Left ventricle myocardium inferior (tissue), 1 donor: Measurements from ENCODE around the gene SLC44A3. TPM values are rescaled to one million over a fixed set of nuclear protein-coding genes. Genes with fewer than 3 reads are reported as not detected.
A peak's percentile ranks its signal among the peaks of the same experiment; 100 is the strongest.

Experiments used
- DNase-seq: peaks from one replicate; pipeline ENCODE4 v3.0.0-alpha.2; 2020
- H3K27ac ChIP-seq: fragments of 200-600 bp; replicated peaks from 2 replicates; pipeline ENCODE4 v1.8.0; 2021
- H3K27me3 ChIP-seq: fragments of 200-600 bp; 2 replicates; pipeline ENCODE4 v1.8.0; 2021; ENCODE audit warnings: low read depth
- H3K36me3 ChIP-seq: fragments of 200-600 bp; 2 replicates; pipeline ENCODE4 v1.8.0; 2021
- H3K4me1 ChIP-seq: fragments of 200-600 bp; 2 replicates; pipeline ENCODE4 v1.8.0; 2021
- H3K4me3 ChIP-seq: fragments of 200-600 bp; 2 replicates; pipeline ENCODE4 v1.8.0; 2021; ENCODE audit warnings: mild to moderate bottlenecking, moderate library complexity
- H3K9me3 ChIP-seq: fragments of 200-600 bp; replicated peaks from 2 replicates; pipeline ENCODE4 v1.8.0; 2021
- CTCF ChIP-seq: fragments of 200-600 bp; IDR thresholded peaks from 2 replicates; pipeline ENCODE4 v1.8.0; 2021; ENCODE audit warnings: antibody characterized with exemption, mild to moderate bottlenecking, borderline replicate concordance
- intact Hi-C: fragments of 100-400 bp; cut with micrococcal nuclease; formaldehyde crosslinking; loops from one replicate; pipeline ENCODE4 v1.11.0; 2022
- total RNA-seq: library from RNA; stranded (reverse); fragmentation: NEBNext Ultra II Directional; extraction: Animal tissue kit (Norgen Biotek cat#: 25700); gene quantifications from one replicate; pipeline ENCODE4 v1.2.1, GENCODE V29; 2021
- donor health status: DM: no; HTN: yes; CAD: no; lungs with severe emphysema.

SLC44A3 gene
- total RNA-seq, 1 donor from 2014 or later: 5.9 TPM

- no peak overlapping the region for H3K4me3 ChIP-seq
- H3K9me3 ChIP-seq: no peaks in the 10 kb centered on the region
- no peak overlapping the region for H3K27ac ChIP-seq
- peaks cover 15% of the 10 kb centered on the region for H3K27me3 ChIP-seq
- intact Hi-C loops: no loop called here
- no peak for DNase-seq
- peaks cover 30% of the 10 kb centered on the region for H3K4me1 ChIP-seq
- H3K36me3 ChIP-seq: no peaks in the 10 kb centered on the region
- TF ChIP-seq CTCF: no peak
Measured at GRCh38 chr1:94817712-94818111, 2.4 kb upstream of the SLC44A3 start.

- Histone ChIP-seq H3K27ac (peak overlapping the region; percentile 46), H3K4me1 (peaks cover 30% of the 10 kb centered on the region), H3K27me3 (peaks cover 15% of the 10 kb centered on the region), H3K9me3 (no peaks in the 10 kb centered on the region), H3K4me3 (peak overlapping the region; percentile 78), H3K36me3 (no peaks in the 10 kb centered on the region)
- no peak for TF ChIP-seq CTCF
- DNase-seq: no peak
- intact Hi-C loops: no loop called here
Measured at GRCh38 chr1:94819238-94819944, 766 bp upstream of the SLC44A3 start.

- no peak for TF ChIP-seq CTCF
- intact Hi-C loops: no loop called here
- no peak for DNase-seq
- Histone ChIP-seq H3K27ac (no peak overlapping the region), H3K4me1 (peaks cover 30% of the 10 kb centered on the region), H3K36me3 (no peaks in the 10 kb centered on the region), H3K27me3 (peaks cover 15% of the 10 kb centered on the region), H3K4me3 (peak overlapping the region; percentile 78), H3K9me3 (no peaks in the 10 kb centered on the region)
Measured at GRCh38 chr1:94820936-94821335, 779 bp downstream of the SLC44A3 start.

- Histone ChIP-seq H3K27ac (no peak overlapping the region), H3K4me3 (no peak overlapping the region), H3K36me3 (no peaks in the 10 kb centered on the region), H3K4me1 (peaks cover 30% of the 10 kb centered on the region), H3K9me3 (no peaks in the 10 kb centered on the region), H3K27me3 (peaks cover 15% of the 10 kb centered on the region)
- TF ChIP-seq CTCF: no peak
- no peak for DNase-seq
- intact Hi-C loops: no loop called here
Measured at GRCh38 chr1:94821636-94822305, 1.6 kb downstream of the SLC44A3 start.

GRCh38 chr1:94823116-94823515 is 3.0 kb downstream of the SLC44A3 start:
- no peak overlapping the region for H3K27ac ChIP-seq
- H3K36me3 ChIP-seq: no peaks in the 10 kb centered on the region
- no peak for DNase-seq
- H3K4me1 ChIP-seq: peaks cover 30% of the 10 kb centered on the region
- no peak overlapping the region for H3K4me3 ChIP-seq
- intact Hi-C loops: no loop called here
- no peaks in the 10 kb centered on the region for H3K9me3 ChIP-seq
- no peak for TF ChIP-seq CTCF
- peaks cover 15% of the 10 kb centered on the region for H3K27me3 ChIP-seq
